GM19328 (cell line): ENCODE results near the gene HSD17B8.

Experiments
- ATAC-seq: cut with Tn5 transposase; IDR thresholded peaks from one replicate; pipeline ENCODE4 v1.9.1; 2021; ENCODE audit warnings: mild to moderate bottlenecking, moderate library complexity; ENCODE audit not compliant: unreplicated experiment

HSD17B8 gene

DNA sequence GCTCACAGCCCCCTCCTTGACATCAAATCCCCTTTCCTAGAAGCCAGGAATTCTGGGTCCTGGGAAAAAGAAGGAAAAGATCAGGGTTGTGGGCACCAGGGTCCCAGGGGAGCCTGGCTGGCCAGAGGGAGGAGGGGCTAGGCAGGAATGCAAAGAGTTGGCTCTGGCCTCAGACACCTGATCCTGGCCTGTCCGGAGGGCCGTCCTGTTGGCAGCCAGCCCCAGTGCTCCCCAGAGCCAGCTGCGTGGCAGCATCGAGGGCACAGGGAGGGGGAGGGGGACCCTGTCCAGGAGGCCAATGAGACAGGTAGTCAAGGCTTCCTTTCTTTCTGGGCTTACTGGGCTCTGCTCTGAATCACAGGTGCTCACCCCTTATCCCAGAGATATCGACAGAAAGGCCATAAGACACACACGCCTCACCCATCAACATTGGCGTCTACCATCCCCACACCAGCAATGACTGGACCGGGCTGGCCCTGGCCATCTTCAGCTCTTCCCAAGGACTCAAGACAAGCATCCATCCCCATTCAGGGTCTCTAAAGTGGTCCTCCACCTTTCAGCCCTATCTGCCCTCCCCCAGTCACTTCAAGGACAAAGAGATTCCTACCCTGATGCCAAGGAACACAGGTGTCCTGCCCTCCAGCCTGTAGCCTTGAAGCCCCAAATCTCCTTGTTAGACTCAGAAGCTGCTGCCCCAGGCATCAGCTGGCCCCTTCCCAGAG is 12.9 kb upstream of the HSD17B8 start:
- ATAC-seq = no peak

DNA sequence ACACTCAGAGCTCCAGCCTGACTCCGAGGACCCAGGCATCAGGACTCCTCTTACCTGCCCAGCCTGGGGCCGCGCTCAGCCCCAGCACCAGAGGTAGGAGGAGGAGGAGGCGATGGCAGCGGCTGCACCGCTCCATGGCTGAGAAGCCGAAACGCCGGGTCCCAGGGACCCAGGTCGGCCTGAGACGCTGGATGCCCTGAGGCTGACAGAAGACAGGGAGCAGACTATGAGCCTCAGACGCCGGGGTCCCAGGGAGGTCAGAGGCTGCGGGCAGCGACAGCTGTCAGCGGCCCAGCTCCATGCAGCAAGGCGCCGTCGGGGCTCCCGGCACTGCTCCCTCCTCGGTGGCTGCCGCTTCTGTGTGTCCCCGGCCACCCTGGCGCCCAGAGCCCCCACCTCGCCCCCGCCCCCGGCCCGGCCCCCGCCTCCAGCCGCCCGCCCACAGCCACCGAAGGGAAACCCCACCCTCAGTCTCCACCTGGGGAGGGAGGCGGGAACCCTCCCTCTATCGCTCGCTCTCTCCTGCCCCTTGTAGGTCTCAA is 12.3 kb upstream of the HSD17B8 start, which contains the start of gene COL11A2:
TSS of gene COL11A2 (minus strand) at position 363 of the 542 bp plus-strand sequence. CDS start at position 136, 227 bp downstream.
- ATAC-seq = no peak

DNA sequence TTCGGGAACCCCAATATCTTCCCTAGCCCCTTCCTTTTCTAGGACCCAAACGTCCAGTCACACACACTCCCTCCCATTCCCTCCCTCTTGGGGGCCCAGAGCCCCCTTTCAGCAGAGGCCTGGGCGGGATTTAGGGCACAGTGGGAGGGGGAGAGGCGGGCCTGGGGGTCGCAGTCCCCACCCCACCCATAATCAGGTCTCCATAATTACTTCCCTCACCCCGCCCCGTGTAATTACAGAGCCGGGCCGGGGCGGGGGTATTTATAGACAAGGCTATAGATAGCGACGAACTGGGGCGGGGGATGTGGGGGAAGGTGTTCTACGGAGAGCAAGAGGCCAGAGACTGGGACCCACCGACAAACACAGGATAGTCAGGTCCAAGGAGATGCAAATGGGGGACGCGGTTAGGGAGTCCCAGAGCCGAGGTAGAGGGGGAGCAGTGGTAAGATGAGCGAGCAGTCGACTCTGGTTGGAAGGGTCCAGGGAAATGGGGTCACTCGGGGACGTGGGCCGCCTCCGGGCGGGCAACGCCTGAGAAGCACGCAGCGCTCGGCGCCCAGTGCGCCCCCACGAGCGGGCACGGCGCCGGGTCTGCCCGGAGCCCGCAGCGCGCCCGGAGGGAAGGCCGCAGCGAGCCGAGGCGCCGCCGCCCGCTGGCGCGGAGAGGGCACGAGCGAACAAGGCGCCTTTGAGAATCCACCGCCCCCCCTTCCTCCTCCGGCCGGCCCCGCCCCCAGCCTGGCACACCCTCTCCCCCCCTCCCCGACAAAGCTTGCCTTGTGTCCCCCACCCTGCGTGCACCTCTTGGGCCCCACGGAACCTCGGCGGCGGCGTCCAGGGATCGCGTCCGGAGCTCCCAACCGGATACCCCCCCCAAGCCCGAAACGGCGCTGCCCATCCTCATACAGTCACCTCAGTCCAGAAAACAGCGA is 11.5 kb upstream of the HSD17B8 start:
- ATAC-seq = no peak

DNA sequence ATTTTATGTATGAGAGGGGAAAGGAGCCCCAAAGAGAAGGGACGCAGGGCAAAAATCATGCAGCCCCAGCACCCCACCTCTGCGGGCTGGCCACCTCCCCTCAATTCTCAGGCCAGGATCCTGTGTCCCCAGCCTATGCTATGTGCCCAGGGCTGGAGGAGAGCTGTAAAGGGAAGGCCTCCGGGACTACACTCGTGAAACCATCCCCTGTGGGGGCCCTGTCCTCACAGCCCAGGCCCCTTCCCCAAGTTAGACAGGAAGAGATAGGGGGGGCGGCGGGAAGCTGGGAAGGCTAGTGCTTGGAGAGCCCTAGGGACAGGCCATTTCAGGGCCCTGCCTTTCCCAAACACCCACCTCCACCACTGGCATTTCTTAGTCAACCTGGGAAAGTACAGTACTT is 10.8 kb upstream of the HSD17B8 start:
- ATAC-seq = no peak

DNA sequence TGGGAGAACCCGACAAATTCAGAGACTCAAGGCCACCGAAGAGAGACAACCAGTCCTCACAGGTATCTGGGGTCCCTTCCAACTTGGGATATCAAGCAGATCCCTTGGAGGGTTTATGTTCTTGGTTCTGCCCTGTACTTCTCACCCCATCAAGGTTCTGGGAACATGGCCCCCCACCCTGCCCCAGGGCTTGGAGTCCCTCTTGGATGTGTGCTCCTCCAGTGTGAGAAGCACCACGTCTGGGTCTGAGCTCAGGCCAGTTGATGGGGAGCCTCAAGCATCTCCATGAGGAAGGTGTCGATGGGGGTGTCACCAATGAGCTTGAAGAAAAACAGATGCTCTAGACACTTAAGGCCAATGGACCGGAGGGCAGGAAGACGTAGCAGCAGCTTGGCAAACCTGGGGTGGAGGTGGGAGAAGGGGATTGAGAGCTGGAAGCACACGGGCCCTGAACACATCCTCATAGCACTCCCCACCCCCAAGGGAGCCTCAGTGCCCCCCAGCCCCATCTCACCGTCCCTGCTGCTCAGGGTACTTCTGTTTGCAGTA is 9.9 kb upstream of the HSD17B8 start:
- no peak for ATAC-seq

DNA sequence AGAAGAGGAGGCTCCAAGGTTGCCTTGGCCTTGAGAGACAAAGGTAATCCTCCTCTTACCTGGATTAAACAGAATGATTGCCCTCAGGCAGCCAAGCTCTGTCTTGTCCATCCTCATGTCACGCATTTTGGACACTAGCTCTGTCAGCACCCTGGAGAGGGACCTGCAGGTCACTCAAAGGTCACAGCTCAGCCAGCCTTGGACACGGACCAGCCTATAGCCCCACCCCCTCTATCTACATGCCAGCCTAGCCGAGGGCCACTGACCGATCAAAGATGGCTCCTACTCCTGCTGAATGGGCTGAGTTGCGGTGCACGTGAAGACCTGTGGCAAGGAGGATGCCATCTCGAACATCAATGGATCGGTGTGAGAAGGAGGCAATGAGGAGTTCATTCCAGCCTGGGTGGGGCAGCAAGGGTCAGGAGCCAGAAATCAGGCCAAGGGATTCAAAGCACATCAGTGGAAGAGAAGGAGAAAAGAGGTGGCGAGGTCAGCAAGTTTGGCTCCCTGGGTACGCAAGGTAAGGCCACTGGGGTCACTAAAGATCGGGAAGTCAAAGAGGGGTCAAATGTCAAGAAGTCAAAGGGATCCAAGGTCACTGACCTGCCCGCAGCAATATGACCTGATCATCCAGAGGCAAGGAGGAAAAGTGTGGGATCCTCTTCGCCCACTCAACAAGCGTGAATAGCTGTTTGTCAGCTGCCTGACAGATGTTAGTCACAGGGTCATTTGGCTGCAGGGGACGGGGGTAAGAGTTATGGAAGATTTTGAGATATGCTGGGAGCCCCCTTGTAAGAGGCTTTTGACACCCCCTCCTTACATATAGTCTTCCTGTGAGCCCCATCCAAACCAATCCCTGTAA is 8.9 kb upstream of the HSD17B8 start:
- no peak for ATAC-seq

DNA sequence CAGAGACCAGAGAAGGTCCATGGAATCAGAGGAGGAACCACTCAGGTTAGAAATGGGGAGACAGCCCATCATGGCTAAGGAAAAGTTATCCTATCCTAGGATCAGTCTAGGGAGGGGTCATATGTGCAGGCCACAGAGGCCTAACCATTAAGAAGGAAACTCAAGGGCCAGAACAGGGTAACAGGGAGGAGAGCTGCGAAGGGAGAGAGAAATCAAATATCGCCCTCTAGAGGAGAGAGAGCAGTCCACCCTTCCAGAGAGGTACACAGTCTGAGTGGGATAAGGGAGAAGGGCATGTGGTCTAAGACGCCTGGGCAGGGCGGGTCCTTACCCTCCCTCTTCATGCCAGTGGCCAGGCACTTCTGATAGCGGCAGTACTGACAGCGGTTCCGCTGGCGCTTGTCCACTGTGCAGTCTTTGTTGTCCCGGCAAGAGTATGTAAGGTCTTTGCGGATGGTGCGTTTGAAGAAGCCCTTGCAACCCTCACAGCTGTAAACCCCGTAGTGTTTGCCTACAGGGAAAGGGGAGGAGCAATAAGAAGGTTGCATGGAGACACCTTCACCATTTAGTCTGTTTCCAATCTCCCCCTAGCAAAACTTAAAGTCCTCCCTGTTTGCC is 6.9 kb upstream of the HSD17B8 start:
- no peak for ATAC-seq

DNA sequence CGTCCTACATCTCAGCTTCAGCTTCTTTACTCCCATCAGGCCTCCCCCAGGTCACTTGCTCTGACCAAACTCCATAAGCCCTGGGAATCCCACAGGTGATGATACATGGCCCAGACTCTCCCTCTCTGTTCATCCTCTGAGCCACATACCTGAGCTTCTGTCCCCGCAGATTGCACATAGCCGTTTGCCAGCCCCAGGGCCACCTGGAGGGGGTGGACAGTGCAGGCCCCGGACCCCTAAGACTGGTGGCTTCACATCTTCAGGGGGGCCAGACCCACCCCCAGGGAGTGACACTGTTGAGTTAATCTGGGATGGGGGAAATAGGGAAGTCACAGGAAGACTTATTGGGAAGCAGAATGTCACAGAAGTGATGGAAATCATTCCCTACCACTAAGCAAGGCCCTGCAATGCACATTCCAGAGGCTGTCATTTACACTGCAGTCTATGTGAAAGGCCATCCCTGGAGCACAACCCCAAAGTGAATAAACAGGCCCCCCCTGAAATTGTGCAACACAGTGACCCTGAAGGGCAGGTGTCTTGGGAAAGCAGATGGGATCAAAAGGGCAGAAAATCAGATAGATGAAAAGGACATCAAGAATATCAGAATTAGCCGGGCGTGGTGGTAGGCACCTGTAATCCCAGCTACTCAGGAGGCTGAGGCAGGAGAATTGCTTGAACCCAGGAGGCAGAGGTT is 6.1 kb upstream of the HSD17B8 start:
- ATAC-seq = no peak

DNA sequence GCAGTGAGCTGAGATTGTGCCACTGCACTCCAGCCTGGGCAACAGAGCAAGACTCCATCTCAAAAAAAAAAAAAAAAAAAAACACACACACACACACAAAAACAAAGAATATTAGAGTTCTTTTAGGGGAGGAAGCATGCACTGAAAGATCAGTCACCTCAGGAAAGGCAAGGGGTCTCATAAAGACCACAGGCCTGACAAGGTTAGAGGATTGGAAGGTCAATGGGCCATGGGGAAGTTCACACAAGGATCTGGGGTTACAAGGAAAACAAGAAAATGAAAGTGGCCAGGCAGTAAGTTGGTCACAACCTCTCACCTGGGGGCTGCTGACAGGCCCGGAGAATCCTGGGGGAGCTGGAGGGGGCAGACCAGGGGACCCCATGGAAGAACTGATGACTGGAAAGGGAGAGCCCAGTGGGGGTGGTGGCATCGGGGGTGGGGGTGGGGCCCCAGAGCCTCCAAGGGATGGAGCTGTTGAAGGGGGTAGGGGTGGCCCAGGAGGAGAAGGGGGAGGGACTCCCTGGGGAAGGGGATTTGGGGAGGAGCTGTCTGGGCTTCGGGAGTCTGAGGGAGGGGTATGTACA is 5.5 kb upstream of the HSD17B8 start:
- ATAC-seq = no peak

DNA sequence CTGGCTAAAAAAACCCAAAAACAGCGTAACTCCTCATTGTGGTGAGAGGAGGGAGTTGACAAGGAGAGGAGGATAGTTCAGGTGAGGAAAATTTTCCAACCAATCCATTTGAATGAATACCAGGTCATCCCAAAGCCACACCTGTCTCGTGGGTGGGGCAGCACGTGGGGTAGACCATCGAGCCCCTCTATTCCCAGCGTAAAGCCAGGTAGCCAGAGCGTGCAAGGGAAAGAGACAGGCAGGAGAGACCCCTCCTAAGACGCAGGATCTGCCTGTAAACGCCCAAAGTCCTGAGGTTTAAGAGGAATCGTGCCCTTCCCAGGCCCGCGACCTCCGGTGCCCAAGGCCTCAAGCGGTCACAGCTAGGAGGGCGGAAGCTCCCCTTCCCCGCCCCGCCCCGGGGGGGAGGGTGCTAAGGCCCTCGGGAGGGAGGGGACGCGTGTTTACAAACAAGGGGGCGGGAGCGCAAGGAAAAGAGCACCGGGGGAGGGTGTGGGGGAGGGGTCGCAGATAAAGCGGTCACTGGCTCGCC is 4.7 kb upstream of the HSD17B8 start:
- ATAC-seq = peak; percentile 21

DNA sequence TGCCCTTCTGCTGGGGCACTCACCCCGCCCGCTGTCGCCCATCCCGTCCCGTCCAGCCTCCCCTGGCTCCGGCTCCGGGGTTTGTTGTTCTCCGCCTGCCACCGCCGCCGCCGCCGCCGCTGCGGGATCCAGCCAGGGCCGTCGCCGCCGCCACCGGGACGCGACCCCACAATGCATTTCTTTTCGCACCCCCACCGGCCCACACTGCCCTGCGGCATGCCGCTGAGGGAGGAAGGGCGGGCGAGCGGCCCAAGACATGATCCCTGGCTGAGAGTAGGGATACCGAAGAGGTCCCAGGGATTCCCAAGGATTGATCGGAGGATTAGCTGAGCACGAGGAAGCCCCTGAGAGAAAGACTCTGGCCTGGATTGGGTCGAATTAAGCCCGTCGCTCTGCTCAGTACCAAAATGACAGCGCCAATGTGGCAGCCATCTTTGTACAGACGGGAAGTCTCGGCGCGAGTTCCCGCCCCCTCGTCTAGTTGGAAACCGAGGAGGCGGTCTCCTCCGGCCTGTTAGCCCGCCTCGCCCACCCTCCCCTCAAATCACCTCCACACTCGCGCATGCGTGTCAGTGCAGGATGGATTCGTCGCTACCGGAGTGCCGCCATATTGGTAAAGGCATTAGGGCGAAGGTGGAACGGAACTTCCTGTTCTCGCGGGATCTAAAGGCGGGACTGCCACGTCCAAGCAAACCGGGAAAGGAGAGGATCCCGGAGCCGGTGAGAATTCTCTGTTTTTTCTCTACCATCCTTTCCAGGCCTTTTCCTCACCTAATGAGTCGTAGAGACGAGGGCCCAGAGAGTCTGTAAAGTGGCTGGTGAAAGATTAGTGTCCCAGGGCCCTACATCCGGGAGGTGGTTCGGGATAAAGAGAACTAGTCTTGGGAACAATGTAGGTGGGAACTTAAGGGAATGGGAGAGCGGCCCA is 4.0 kb upstream of the HSD17B8 start, which contains the start of the genes RXRB and SLC39A7:
TSS of gene RXRB (minus strand) at position 447 of the 928 bp plus-strand sequence. CDS start at position 258, 189 bp downstream.
TSS of gene SLC39A7 (plus strand) at position 649 of the 928 bp plus-strand sequence. CDS start 379 bp downstream, outside the sequence.
- peak; percentile 55 for ATAC-seq

DNA sequence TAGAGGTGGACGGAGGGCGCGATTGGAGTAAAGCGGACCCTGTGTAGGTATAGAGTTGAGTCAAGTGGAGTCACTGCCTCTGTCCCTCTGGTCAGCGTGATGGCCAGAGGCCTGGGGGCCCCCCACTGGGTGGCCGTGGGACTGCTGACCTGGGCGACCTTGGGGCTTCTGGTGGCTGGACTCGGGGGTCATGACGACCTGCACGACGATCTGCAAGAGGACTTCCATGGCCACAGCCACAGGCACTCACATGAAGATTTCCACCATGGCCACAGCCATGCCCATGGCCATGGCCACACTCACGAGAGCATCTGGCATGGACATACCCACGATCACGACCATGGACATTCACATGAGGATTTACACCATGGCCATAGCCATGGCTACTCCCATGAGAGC is 3.3 kb upstream of the HSD17B8 start:
- no peak for ATAC-seq

DNA sequence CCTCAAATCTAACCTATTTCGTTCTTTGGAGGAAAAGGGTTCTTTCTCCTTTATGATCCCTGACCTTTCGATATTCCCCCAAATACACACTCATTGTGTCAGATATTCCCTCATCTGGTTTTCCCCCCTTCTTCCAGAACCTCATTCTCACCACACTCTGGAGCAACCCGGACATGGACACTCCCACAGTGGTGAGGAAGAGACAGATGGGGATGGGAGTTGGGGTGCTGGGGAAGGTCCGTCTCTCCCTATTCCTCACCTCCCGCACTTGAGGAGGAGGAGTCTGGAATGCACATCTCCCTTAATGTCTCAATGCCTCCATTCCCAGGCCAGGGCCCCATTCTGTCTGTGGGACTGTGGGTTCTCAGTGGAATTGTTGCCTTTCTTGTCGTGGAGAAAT is 2.5 kb upstream of the HSD17B8 start:
- ATAC-seq = no peak

DNA sequence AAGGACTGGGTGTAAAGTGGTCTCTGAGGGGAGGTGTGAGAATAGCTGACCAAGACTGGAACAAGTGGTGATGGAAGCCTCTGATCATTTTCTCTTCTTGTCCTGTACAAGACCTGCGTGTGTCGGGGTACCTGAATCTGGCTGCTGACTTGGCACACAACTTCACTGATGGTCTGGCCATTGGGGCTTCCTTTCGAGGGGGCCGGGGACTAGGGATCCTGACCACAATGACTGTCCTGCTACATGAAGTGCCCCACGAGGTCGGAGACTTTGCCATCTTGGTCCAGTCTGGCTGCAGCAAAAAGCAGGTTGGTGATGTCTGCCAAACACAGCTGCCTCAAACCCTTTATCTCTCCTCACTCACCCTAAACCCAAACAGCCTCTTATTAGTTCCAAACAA is 1.7 kb upstream of the HSD17B8 start:
- no peak for ATAC-seq

DNA sequence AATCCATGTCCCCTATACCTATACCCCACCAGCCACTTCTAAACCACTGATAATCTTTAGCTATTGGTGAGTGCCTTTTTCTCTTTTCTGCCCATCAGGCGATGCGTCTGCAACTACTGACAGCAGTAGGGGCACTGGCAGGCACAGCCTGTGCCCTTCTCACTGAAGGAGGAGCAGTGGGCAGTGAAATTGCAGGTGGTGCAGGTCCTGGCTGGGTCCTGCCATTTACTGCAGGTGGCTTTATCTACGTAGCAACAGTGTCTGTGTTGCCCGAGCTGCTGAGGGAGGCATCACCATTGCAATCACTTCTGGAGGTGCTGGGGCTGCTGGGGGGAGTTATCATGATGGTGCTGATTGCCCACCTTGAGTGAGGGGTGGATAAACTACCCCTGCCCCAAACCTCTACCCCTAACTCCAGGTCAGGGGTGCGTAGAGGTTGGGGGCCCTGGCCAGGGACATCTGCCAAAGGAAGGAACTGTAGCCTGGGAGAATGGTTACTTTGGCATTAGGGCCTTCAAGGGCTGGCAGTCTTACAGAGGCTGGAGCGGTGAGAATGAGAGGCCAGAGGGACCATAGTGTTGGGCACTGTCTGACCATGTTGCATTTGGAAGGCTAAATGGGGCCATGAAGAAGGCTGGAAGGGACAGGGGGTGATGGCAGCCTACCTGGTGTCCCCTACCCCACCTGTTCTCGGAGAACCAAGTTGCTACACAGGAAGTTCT is 851 bp upstream of the HSD17B8 start:
- ATAC-seq = no peak

DNA sequence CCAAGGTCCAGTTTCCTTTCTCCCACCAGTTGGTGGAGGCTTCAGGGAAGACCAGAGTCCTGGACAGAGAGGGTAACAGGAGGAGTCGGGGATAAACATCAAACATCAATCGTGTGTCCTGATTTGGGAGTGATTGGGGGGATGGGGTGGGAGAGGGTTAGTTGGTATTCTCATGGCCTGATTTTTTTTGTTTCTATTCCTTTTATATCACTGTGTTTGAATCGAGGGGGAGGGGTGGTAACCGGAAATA is 365 bp upstream of the HSD17B8 start:
- no peak for ATAC-seq
